DND-41 (cell line): ENCODE data around the gene FIBCD1.

Experiments
- CTCF ChIP-seq: IDR thresholded peaks from 2 replicates; pipeline ENCODE4 v1.5.1; 2012; ENCODE audit warnings: borderline replicate concordance, low read length, moderate library complexity, mild to moderate bottlenecking; ENCODE audit not compliant: poor library complexity, severe bottlenecking; ENCODE audit errors: extremely low read depth
- EZH2 ChIP-seq: IDR thresholded peaks from 3 replicates; pipeline ENCODE4 v1.6.1; 2012; ENCODE audit warnings: borderline replicate concordance, low read depth, mild to moderate bottlenecking, moderate library complexity, low read length, inconsistent platforms; ENCODE audit not compliant: severe bottlenecking

- no peak for TF ChIP-seq CTCF
- TF ChIP-seq EZH2, result no peak
These were observed at the start of gene FIBCD1 for GRCh38 chr9:130938652-130939404.
